Kidney epithelial cell (primary cell): ENCODE data around the gene FGD5. TPM values are rescaled to one million over a fixed set of nuclear protein-coding genes. Genes with fewer than 3 reads are reported as not detected.

Experiments used
- DNase-seq: peaks from one replicate; pipeline ENCODE4 v3.0.0-alpha.2; 2010; ENCODE audit warnings: low read depth
- H3K27me3 ChIP-seq: 2 replicates; pipeline ENCODE4 v1.6.0; 2011; ENCODE audit warnings: low read length; ENCODE audit not compliant: control insufficient read depth, insufficient read depth
- H3K36me3 ChIP-seq: 2 replicates; pipeline ENCODE4 v1.5.1; 2011; ENCODE audit warnings: low read length; ENCODE audit not compliant: control insufficient read depth, insufficient read depth
- H3K4me3 ChIP-seq: 2 replicates; pipeline ENCODE4 v1.5.1; 2011; ENCODE audit warnings: low read depth, mild to moderate bottlenecking, control low read depth, low read length
- total RNA-seq: library from RNA; depleted of rRNA; stranded (reverse); fragments of >200 nt; gene quantifications from 2 replicates; pipeline ENCODE4 v1.2.3, GENCODE V29; 2015
- TF ChIP-seq, protein P1 (sequence below): IDR thresholded peaks from 2 replicates; pipeline ENCODE4 v1.5.1; 2011; ENCODE audit warnings: mild to moderate bottlenecking, moderate library complexity, low read length, control low read depth, inconsistent platforms; ENCODE audit not compliant: insufficient read depth, poor library complexity, severe bottlenecking

FGD5 gene
- total RNA-seq, 1 donor from 2014 or later = 1.4 TPM

DNA sequence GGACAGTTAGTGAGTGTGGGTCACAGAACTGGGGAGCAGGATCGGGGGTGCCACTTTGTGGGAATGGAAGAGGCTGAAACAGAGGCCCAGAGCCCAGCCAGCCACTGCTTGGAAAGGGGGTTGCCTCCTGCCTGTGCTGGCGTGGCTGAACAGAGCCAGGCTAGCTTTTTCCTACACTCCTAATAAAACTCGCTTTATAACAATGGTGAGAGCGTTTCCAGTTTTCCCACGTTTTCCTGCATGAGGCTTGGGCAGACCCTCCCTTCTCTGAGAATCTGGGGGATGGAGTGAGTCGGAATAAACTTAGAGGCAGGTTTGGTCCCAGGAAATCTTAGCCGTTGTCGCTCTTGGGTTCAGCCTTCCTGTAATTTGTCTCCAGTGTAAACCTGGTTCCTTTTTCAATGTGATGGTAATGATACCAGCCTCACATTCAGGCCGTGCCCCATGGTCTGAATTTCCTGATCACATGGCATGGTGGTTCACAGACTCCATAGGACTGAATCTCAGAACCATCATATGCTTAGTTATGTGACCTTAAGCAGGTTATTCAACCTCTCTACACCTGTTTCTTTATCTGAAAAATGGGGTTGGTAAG, 6.5 kb upstream of the FGD5 start:
- TF ChIP-seq, protein P1, sequence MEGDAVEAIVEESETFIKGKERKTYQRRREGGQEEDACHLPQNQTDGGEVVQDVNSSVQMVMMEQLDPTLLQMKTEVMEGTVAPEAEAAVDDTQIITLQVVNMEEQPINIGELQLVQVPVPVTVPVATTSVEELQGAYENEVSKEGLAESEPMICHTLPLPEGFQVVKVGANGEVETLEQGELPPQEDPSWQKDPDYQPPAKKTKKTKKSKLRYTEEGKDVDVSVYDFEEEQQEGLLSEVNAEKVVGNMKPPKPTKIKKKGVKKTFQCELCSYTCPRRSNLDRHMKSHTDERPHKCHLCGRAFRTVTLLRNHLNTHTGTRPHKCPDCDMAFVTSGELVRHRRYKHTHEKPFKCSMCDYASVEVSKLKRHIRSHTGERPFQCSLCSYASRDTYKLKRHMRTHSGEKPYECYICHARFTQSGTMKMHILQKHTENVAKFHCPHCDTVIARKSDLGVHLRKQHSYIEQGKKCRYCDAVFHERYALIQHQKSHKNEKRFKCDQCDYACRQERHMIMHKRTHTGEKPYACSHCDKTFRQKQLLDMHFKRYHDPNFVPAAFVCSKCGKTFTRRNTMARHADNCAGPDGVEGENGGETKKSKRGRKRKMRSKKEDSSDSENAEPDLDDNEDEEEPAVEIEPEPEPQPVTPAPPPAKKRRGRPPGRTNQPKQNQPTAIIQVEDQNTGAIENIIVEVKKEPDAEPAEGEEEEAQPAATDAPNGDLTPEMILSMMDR = no peak
- H3K27me3 ChIP-seq = peaks cover 63% of the 10 kb centered on the region

DNA sequence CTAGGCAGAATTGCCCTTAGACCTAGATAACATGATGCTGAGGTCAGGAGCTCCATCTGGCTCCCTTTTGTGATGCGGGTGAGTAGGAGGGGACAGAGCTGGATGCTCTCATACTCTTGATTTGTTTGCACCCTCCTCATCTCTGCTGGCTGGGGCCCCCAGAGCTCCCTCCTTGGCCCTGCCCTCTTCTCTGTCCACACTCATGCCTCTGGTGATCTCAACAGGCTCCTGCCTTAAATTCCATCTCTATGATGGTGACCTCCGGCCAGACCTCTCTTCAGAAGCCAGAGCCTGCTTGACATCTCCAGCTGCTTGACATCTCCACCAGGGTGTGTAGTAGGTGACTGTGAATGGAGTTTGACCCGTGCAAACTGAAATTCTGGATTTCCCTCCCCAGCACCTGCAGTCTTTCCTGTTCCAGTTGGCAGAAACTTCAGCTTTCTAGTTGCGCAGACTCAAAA, 4.3 kb upstream of the FGD5 start:
- Histone ChIP-seq H3K27me3 (peaks cover 50% of the 10 kb centered on the region), H3K4me3 (no peak overlapping the region), H3K36me3 (no peaks in the 10 kb centered on the region)
- no peak for DNase-seq
- TF ChIP-seq, protein P1 = no peak

More for the DNA sequence above, 6.5 kb upstream of the FGD5 start:
- no peak for DNase-seq
- Histone ChIP-seq H3K4me3 (no peak overlapping the region), H3K36me3 (no peaks in the 10 kb centered on the region)

DNA sequence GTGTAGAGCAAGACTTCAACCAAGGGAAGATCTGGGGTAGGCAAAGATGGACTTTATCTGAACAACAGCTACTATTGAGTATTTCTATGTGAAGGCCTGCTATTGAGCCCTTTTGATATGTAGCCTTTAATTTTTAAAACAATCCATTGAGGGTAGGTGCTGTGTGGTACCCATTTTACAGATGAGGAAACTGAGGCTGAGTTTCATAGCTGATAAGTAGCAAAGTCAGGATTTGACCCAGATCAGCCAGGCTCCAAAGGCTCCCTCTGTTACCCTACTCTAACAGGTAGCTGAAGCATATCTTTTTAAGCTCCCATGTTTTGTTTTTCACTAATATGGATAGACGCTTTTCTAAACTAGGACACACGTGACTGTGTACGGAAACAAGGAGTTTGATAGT, 2.4 kb upstream of the FGD5 start:
- TF ChIP-seq, protein P1 = no peak
- Histone ChIP-seq H3K4me3 (no peak overlapping the region), H3K27me3 (peaks cover 33% of the 10 kb centered on the region), H3K36me3 (no peaks in the 10 kb centered on the region)
- no peak for DNase-seq

DNA sequence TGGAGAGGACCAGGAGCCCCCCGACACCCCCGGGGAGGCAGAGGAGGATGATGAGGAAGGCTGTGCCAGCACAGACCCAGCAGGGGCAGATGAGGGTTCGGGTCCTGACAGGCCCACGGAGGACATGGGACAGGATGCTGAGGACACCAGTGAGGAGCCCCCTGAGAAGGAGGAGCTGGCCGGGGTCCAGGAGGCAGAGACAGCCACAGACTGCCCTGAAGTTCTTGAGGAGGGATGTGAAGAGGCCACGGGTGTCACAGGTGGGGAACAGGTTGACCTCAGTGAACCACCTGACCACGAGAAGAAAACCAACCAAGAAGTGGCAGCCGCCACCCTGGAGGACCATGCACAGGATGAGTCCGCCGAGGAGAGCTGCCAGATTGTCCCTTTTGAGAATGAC, 909 bp downstream of the FGD5 start:
- no peak overlapping the region for H3K4me3 ChIP-seq
- TF ChIP-seq, protein P1 = no peak
- H3K27me3 ChIP-seq = peaks cover 14% of the 10 kb centered on the region
- DNase-seq = no peak
- no peaks in the 10 kb centered on the region for H3K36me3 ChIP-seq

DNA sequence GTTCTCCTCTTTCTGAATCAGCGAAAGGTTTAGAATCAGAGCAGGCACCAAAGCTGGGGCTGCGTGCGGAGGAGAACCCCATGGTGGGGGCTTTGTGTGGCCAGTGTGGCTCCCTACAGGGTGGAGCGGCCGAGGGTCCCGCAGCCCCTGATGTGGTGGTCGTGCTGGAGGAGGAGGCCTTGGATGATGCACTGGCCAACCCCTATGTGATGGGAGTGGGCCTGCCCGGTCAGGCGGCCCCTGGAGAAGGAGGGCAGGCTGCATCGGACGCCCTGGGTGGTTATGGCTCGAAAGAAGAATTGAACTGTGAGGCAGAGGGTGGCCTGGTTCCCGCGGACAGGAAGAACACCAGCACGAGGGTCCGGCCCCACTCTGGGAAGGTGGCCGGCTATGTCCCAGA, 1.4 kb downstream of the FGD5 start:
- Histone ChIP-seq H3K4me3 (no peak overlapping the region), H3K36me3 (no peaks in the 10 kb centered on the region), H3K27me3 (peaks cover 14% of the 10 kb centered on the region)
- TF ChIP-seq, protein P1 = no peak
- DNase-seq = no peak

DNA sequence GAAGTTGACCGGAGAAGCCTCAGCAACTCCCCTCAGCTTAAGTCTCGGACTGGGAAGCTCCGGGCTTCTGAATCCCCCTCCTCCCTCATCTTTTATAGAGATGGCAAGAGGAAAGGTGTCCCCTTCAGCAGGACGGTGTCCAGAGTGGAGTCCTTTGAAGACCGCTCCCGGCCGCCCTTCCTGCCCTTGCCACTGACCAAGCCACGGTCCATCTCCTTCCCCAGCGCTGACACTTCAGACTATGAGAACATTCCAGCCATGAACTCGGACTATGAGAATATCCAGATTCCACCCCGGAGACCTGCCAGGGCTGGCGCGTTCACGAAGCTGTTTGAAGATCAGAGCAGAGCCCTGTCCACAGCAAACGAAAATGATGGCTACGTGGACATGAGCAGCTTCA, 2.4 kb downstream of the FGD5 start:
- H3K27me3 ChIP-seq = peaks cover 11% of the 10 kb centered on the region
- H3K4me3 ChIP-seq = no peak overlapping the region
- no peaks in the 10 kb centered on the region for H3K36me3 ChIP-seq
- DNase-seq = no peak
- TF ChIP-seq, protein P1 = no peak
